ENCODE data around the gene MYOM3.

DNA sequence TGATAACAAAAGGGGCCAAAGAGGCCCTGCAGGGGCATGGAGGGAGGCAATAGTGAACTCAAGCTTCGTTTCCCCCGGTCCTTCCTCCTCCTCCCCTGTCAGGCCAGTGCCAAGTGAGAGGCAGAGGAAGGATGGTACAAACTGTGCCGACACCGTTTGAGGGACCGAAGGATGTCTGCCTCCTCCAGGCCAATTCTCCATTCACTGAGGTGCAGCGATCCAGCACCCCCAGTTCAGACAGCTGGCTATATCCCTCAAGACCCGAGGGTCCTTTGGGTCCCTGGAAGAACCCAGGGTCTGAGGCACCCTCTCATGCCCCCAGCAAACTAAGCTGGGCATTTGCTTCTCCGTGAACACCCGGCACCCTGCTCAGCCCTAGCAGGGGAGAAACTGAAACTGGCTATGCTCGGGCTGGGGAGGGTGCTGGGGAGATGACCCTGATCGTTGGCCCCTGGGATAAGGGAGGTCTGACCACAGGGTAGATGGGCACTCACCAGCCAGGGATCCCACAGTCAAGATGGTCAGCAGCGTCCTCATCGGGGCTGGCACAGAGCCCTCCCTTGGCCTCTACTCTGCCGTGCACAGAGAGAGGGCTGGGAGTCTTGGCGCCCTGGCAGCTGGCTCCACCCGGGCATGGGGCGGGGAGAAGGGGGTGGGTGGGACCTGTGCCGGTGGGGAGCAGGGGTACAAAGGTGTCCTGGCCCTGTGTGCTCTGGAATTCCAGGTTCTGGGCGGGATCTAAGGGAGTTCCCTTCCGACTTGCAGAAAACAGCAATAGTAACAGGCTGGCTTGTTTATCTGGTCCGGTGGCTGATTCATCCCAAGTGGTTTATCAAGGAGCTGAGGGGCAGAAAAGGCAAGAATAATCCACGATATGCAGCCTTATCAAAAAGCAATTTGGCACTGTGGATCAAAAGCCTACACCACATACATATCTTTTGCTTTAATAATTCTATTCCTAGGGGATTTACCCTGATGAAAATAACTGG, 30.9 kb upstream of the MYOM3 start, which contains the start of gene IL22RA1:
- TF ChIP-seq, protein P1, sequence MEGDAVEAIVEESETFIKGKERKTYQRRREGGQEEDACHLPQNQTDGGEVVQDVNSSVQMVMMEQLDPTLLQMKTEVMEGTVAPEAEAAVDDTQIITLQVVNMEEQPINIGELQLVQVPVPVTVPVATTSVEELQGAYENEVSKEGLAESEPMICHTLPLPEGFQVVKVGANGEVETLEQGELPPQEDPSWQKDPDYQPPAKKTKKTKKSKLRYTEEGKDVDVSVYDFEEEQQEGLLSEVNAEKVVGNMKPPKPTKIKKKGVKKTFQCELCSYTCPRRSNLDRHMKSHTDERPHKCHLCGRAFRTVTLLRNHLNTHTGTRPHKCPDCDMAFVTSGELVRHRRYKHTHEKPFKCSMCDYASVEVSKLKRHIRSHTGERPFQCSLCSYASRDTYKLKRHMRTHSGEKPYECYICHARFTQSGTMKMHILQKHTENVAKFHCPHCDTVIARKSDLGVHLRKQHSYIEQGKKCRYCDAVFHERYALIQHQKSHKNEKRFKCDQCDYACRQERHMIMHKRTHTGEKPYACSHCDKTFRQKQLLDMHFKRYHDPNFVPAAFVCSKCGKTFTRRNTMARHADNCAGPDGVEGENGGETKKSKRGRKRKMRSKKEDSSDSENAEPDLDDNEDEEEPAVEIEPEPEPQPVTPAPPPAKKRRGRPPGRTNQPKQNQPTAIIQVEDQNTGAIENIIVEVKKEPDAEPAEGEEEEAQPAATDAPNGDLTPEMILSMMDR (IDR thresholded peaks at IDR 0.05) = no peak
- TF ChIP-seq POLR2A (IDR thresholded peaks at IDR 0.05) = no peak
